Activated CD4-positive, alpha-beta T cell treated with anti-CD3 and anti-CD28 coated beads, Interleukin-2, amount 10 ng/mL, durations not matched to agents 24 days and 14 days (primary cell): ENCODE measurements around the gene KCNK16. TPM values are rescaled to one million over a fixed set of nuclear protein-coding genes. Genes with fewer than 3 reads are reported as not detected.

Experiments
- DNase-seq: peaks from one replicate; pipeline ENCODE4 v3.0.0; 2022
- H3K27ac Mint-ChIP-seq: one replicate; pipeline ENCODE4 v1.8.0; 2022; ENCODE audit warnings: mild to moderate bottlenecking, mixed read lengths
- H3K27me3 Mint-ChIP-seq: one replicate; pipeline ENCODE4 v1.8.0; 2022; ENCODE audit warnings: mixed read lengths
- H3K36me3 Mint-ChIP-seq: one replicate; pipeline ENCODE4 v1.8.0; 2022; ENCODE audit warnings: low read depth, mild to moderate bottlenecking, mixed read lengths
- H3K4me1 Mint-ChIP-seq: one replicate; pipeline ENCODE4 v1.8.0; 2021; ENCODE audit warnings: mixed read lengths
- H3K4me3 Mint-ChIP-seq: one replicate; pipeline ENCODE4 v1.8.0; 2022; ENCODE audit warnings: mild to moderate bottlenecking, moderate library complexity, mixed read lengths
- H3K9me3 Mint-ChIP-seq: one replicate; pipeline ENCODE4 v1.8.0; 2021; ENCODE audit warnings: mixed read lengths
- intact Hi-C: fragments of 100-400 bp; cut with micrococcal nuclease; formaldehyde crosslinking; loops from one replicate; pipeline ENCODE4 v1.15.1; 2023
- total RNA-seq: library from RNA; stranded (reverse); gene quantifications from 2 replicates; pipeline ENCODE4 v1.2.3, GENCODE V29; 2022

The KCNK16 gene
- total RNA-seq, 1 donor from 2014 or later: not detected

DNA sequence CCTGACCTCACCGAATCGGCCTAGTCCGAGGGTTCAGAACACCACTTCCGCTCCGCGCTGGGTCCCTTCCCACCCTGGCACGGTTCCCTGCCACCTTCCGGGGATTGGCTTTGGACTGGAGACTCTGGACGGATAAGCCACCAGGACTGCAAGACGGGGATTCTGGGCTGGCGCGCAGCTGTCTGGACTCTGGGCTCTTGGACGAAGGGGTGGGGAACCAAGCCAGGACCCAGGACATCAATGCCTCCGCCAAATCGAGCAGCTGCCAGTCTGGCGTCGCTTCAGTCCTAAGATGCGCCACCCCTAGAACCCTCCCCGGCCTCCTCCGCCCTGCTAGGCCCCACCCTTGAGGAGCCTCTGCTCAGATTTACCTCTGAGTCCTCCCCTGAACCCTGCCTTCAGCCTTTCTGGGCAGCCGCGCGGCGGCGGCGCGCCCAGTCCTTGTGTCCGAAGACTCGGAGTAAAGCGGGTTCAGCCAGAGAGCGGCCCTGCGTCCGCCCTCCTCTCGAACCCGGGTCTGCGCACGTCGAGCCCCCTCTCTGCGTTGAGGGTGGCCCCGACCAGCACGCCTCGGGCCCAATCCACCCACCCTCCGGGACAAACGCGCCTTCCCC is 9.5 kb downstream of the KCNK16 start:
- Mint-ChIP-seq H3K9me3 (no peaks in the 10 kb centered on the region), H3K36me3 (no peaks in the 10 kb centered on the region), H3K4me3 (no peak overlapping the region), H3K27me3 (peaks cover 38% of the 10 kb centered on the region), H3K27ac (no peak overlapping the region), H3K4me1 (no peaks in the 10 kb centered on the region)
- intact Hi-C loops: no loop called here
- DNase-seq: no peak

DNA sequence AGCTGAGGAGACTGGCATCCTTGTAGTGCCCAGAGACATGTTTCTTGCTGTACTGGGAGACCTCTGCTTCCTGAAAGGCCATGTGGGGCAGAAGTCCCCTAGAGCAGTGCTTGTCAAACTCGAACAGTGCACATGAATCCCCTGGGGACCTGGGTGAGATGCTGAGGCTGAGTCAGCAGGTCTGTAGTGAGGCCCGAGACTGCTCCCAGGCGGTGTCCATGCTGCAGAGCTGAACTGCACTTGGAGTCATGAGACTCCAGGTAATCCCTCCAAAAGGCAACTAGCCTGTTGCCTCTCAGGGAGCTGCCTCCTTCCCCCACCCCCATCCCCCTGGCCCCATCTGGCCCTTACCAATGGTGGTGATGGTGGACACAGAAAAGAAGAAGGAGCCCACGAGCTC is 12.0 kb downstream of the KCNK16 start:
- no peak overlapping the region for H3K4me3 Mint-ChIP-seq
- H3K27ac Mint-ChIP-seq: no peak overlapping the region
- no peak for DNase-seq

DNA sequence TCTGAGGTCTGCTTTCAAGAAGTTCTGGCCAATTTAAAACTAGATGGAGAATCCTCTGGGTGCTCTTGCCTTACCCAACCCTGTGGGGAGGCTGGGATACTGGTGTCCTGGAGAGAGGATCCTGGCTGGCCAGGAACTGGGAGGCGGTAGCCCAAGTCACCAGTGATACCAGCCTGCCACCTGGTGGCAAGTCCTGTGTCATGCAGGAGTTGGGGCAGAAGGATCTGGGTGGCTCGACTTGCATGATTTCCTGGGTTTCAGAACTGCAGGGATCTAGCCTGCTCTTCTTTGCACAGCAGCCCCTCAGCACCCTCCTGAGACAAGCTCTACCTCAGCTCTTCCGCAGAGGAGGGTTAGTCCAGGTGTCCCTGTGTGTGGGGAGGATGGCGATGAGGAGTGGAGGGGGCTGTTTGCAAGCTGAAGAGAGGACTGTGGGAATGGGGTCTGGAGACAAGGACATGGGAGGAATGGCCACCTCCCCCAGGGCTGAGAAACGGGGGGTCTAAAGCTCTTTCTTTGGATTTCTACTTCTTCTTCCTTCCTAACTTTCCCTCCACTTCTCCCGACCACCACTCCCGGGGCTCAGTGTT is 12.5 kb downstream of the KCNK16 start:
- Mint-ChIP-seq H3K4me1 (no peaks in the 10 kb centered on the region), H3K9me3 (no peaks in the 10 kb centered on the region), H3K36me3 (no peaks in the 10 kb centered on the region), H3K4me3 (no peak overlapping the region), H3K27ac (no peak overlapping the region), H3K27me3 (peaks cover 24% of the 10 kb centered on the region)
- intact Hi-C loops: loop anchor here (2.0 kb wide), 1 partner anchor 437 kb away; no protein-coding TSS in a partner anchor
- DNase-seq: peak; percentile 89

More for the DNA sequence above, 12.0 kb downstream of the KCNK16 start:
- H3K9me3 Mint-ChIP-seq: no peaks in the 10 kb centered on the region
- no peaks in the 10 kb centered on the region for H3K36me3 Mint-ChIP-seq
- no peaks in the 10 kb centered on the region for H3K4me1 Mint-ChIP-seq
- intact Hi-C loops: no loop called here
- H3K27me3 Mint-ChIP-seq: peaks cover 28% of the 10 kb centered on the region

DNA sequence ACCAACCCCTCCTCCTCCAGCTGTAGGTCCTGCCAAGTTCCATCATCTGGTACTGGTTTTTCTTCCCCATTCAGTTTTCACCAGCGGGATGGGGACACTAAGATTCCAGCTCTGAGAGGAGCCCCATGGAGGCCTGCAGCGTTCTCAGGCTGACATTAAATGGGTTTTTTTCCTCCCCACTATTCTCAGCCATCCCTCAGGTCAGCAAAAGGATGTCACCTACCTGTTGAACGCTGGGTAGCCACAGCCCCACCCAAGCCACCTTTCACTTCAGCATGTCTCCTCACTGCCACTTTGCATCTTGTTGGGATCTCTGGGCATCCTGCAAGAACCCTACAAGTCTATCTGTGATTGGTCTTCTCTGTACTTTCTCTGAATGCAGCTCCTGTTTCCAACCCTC is 15.0 kb downstream of the KCNK16 start:
- DNase-seq: no peak
- H3K27me3 Mint-ChIP-seq: peaks cover 16% of the 10 kb centered on the region
- no peak overlapping the region for H3K27ac Mint-ChIP-seq
- peaks cover 5% of the 10 kb centered on the region for H3K4me1 Mint-ChIP-seq
- no peaks in the 10 kb centered on the region for H3K36me3 Mint-ChIP-seq
- intact Hi-C loops: no loop called here
- no peak overlapping the region for H3K4me3 Mint-ChIP-seq
- H3K9me3 Mint-ChIP-seq: no peaks in the 10 kb centered on the region

DNA sequence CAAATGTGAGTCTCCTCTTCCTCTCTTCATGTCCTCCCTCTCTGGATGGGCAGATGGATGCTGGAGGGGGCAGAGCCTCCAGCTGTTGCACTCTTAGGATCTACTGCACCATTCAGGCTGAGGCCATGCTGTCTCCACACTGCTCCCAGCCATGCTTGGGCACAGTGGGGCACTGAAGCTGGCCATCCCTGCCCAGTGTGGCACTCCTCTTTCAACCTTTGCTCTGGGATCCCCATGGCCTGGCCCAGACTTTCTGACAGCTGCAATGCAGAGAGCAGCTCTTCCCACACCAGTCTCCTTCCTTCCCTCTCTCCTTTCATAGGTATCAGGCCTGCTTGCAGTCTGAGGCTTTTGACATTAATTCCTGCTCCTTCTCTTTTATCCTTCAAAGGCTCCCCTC is 17.6 kb downstream of the KCNK16 start:
- Mint-ChIP-seq H3K27me3 (peaks cover 2% of the 10 kb centered on the region), H3K9me3 (no peaks in the 10 kb centered on the region), H3K4me1 (peaks cover 8% of the 10 kb centered on the region), H3K36me3 (no peaks in the 10 kb centered on the region), H3K4me3 (no peak overlapping the region), H3K27ac (no peak overlapping the region)
- intact Hi-C loops: loop anchor here (5.0 kb wide), 1 partner anchor 308 kb away; no protein-coding TSS in a partner anchor
- DNase-seq: no peak

DNA sequence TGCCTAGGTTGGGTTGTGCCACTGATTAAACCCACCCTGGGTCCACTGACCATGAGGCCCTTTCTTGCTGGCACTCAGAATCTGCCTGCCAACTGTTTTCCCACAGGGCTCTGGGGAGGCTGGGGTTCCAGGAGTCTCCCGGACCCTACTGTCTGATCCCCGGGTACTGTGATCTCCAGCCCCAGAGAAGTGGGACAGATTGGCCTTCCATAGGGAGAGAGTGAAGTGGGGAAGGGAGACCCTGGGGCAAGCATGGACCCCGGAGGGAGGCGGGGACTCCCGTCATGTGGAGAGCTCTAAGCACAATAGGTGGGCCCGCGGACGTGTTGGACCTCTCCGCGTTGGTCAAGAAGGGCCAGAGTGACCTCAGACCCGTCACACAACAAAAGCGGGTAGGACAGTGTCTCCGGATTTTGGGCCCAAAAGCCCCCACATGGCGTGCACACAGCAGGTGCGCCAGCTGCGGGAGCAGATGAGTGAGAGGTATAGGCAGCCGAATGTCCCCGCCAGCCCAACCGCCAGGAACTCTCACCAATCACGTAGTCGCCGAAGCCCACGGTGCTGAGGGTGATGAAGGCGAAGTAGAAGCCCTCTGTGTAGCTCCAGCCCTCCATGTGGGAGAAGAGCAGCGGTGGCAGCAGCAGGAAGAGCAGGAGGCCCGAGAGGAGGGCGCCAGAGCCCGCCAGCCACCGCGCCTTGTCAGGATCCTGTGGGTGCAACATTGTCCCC is 18.9 kb downstream of the KCNK16 start:
- no peaks in the 10 kb centered on the region for H3K36me3 Mint-ChIP-seq
- intact Hi-C loops: loop anchor here (1.0 to 5.0 kb wide), 4 partner anchors 74 to 331 kb away; partner anchors contain the start of gene KCNK5
- H3K4me1 Mint-ChIP-seq: peaks cover 8% of the 10 kb centered on the region
- no peaks in the 10 kb centered on the region for H3K9me3 Mint-ChIP-seq
- no peak overlapping the region for H3K27ac Mint-ChIP-seq
- H3K27me3 Mint-ChIP-seq: peaks cover 2% of the 10 kb centered on the region
- no peak for DNase-seq
- no peak overlapping the region for H3K4me3 Mint-ChIP-seq

DNA sequence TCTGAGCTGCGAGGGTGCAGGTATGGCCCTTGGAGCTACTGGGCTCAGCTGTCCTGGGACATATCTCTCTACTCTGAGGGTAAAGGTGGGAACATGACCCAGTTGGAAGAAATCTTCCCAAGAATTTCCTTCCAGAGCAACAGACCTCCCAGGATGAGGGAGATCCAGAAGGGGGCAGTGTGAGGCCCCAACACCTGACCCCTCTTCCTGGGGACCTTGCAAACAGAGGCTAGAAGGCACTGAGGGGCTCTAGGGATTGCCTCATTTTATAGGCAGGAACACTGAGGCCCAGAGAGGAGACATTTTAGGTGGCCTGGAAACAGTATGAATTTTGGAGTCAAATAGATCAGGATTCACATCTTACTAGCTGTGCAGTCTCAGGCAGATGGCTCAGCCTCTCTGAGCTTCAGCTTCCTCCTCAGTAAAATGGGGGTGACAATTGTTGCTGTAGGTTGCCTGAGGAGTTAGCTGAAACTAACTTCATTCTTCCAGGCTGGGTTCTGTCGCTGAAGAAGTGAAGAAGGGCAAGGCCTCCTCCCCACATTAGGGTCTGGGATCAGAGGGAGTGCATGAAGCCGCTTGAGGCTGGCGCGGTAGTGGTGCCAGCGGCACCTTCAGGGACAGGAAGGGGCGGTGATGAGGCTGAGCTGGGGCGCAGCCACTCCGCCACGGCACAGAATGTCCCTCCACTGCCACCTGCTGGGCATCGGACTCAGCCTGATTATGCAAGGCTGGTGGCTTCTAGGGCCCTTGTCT is 19.7 kb downstream of the KCNK16 start:
- Mint-ChIP-seq H3K27ac (no peak overlapping the region), H3K9me3 (no peaks in the 10 kb centered on the region), H3K4me1 (peaks cover 8% of the 10 kb centered on the region), H3K4me3 (peak overlapping the region; percentile 74), H3K36me3 (no peaks in the 10 kb centered on the region), H3K27me3 (peaks cover 2% of the 10 kb centered on the region)
- intact Hi-C loops: loop anchor here (1.0 to 5.0 kb wide), 4 partner anchors 74 to 330 kb away; partner anchors contain the start of gene KCNK5
- DNase-seq: peak; percentile 96

DNA sequence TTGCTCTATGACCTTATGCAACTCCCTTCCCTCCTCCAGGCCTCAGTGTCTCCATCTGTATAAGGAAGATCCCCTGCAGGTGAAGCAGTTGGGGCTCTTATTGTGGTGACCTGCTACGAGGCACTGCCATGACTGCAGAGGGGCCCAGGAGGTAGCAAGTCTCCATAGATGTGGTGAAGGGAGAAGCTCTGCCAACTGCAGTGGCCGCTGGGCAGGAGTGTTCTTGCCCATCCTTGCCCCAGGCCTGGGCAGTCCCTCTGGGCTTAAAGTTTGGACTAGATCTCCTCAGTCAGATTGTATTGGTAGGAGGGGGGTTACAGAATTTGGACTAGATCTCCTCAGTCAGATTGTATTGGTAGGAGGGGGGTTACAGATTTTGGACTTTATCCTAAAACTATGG is 20.5 kb downstream of the KCNK16 start:
- H3K27me3 Mint-ChIP-seq: no peaks in the 10 kb centered on the region
- H3K36me3 Mint-ChIP-seq: no peaks in the 10 kb centered on the region
- H3K27ac Mint-ChIP-seq: no peak overlapping the region
- H3K9me3 Mint-ChIP-seq: no peaks in the 10 kb centered on the region
- no peak for DNase-seq
- intact Hi-C loops: loop anchor here (2.0 to 5.0 kb wide), 2 partner anchors 305 to 329 kb away; no protein-coding TSS in a partner anchor
- peaks cover 8% of the 10 kb centered on the region for H3K4me1 Mint-ChIP-seq
- H3K4me3 Mint-ChIP-seq: no peak overlapping the region

DNA sequence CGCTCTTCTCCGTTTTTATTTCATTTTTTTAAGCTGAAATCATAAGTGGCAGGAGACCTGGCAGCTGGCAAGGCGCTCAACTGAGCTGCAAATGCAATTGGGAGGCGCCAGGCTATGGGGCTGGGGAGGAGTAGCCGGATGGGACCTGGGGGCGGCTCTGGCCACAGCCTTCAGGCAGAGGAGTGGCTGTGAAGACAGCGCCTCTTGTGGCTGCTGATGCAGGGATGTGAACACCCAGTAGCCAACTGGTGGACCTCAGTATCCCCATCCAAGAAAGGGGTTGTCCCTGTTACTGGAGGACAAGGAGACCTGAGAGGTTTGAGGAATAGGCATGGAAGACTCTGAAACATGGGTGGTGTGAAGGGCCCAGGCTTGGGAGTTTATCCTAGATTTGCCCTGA is 20.9 kb downstream of the KCNK16 start:
- H3K4me1 Mint-ChIP-seq: peaks cover 8% of the 10 kb centered on the region
- no peak for DNase-seq
- no peak overlapping the region for H3K27ac Mint-ChIP-seq
- no peaks in the 10 kb centered on the region for H3K27me3 Mint-ChIP-seq
- H3K4me3 Mint-ChIP-seq: no peak overlapping the region
- H3K36me3 Mint-ChIP-seq: no peaks in the 10 kb centered on the region
- no peaks in the 10 kb centered on the region for H3K9me3 Mint-ChIP-seq
- intact Hi-C loops: loop anchor here (2.0 to 5.0 kb wide), 2 partner anchors 304 to 329 kb away; no protein-coding TSS in a partner anchor

DNA sequence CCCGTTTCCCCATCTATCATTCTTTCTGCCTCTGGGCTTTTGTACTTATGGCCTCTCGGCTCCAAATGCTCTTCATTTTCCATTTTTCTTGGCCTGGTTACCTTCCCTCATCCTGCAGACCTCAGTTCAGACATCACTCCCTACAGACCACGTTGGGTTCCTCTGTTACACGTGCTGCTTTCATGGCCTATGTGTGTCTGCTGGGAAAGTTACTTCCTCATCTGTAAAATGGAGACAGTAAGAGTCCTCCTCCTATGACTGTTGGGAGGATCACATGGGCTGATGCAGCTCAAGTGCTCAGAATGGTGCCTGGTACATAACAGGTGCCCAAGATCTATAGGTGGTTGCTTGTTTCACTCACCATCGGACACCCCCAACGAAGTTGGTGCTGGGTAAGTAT is 21.8 kb downstream of the KCNK16 start:
- no peaks in the 10 kb centered on the region for H3K9me3 Mint-ChIP-seq
- H3K36me3 Mint-ChIP-seq: no peaks in the 10 kb centered on the region
- no peak for DNase-seq
- no peak overlapping the region for H3K27ac Mint-ChIP-seq
- H3K4me3 Mint-ChIP-seq: no peak overlapping the region
- H3K4me1 Mint-ChIP-seq: peaks cover 8% of the 10 kb centered on the region
- no peaks in the 10 kb centered on the region for H3K27me3 Mint-ChIP-seq
- intact Hi-C loops: loop anchor here (5.0 kb wide), 1 partner anchor 303 kb away; no protein-coding TSS in a partner anchor

DNA sequence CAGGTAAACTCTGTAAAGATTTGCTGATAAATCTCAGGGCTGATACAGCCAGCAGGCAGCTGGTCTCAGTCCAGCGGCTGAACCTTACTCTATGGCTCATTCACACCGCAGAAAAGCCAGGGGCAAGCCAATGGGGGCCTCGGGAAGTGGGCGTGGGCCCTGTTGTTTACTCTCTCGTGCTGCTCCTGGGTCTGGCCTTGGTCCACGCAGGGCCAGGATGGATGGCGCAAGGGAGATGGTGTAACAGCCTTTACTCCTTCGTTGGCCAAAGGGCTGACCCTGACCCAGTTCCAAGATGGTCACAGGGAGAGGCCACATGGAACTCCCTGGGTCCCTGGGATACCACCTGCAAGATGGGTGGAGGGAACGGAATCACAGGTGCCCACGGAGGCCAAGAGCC is 24.4 kb downstream of the KCNK16 start:
- H3K4me3 Mint-ChIP-seq: no peak overlapping the region
- H3K27me3 Mint-ChIP-seq: no peaks in the 10 kb centered on the region
- no peak for DNase-seq
- no peaks in the 10 kb centered on the region for H3K9me3 Mint-ChIP-seq
- peaks cover 10% of the 10 kb centered on the region for H3K4me1 Mint-ChIP-seq
- no peaks in the 10 kb centered on the region for H3K36me3 Mint-ChIP-seq
- intact Hi-C loops: no loop called here
- no peak overlapping the region for H3K27ac Mint-ChIP-seq

DNA sequence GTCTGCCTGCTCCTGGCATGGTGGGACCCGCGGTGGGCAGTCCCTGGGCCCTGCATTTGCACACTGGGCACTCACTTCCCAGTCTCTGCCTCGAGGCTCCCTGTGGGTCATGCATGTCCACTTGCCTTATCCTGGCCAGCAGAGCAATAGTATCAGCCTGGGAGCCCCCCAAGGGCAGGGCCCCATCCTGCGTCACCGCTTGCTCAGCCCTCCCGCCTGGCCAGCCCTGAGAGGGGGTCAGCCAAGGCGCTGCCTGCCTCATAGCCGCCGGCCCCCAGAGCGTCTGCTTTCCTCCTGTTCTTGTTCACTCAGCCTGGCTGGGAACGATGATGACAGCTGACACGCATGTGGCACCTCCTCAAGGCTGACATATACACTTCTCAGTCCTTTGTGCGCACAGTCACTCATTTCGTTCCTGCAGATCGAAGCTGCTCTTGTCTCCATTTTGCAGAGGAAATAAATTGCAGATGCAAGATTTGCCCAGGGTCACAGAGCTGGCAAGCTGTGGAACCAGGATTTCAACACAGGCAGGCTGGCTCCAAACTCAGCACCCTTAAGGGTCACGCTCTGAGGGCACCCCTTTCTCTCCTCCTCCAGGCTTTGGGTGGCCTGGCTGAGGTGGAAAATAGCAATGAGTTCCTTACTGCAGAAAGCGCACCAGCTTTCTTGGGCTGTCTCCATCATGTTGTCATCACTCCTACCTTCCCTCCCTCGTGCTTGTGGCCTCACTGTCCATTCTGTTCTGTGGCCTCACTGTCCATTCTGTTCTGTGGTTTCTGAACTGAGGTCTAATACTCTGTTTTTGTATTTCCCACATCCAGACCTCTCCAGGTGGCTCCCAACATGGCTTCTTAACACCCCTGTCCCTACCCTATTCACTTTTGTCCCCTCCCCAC is 25.5 kb downstream of the KCNK16 start:
- Mint-ChIP-seq H3K4me1 (peaks cover 3% of the 10 kb centered on the region), H3K4me3 (no peak overlapping the region), H3K27ac (no peak overlapping the region), H3K36me3 (no peaks in the 10 kb centered on the region), H3K9me3 (no peaks in the 10 kb centered on the region), H3K27me3 (peaks cover 6% of the 10 kb centered on the region)
- DNase-seq: no peak
- intact Hi-C loops: no loop called here

DNA sequence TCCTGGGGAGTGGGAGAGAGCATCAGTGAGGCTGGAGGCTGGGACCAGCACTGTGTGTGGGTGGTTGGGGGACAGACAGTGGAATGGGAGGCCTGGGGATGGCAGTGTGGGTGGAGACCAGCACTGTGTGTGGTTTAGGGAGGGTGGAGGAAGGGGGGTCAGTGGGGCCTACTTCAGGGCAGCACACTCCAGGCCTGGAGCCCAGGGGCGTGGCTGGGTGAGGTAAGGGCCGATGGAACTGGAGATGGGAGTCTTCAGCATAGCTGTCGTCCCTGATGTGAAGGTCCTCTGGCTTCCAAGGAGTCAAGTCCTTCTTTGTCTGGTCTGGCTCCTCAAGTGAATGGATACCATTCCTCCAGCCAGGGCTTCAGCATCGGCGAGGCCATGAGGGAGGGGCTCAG is 26.9 kb downstream of the KCNK16 start:
- Mint-ChIP-seq H3K4me1 (peaks cover 3% of the 10 kb centered on the region), H3K9me3 (no peaks in the 10 kb centered on the region), H3K27me3 (peaks cover 8% of the 10 kb centered on the region), H3K27ac (no peak overlapping the region), H3K36me3 (no peaks in the 10 kb centered on the region), H3K4me3 (no peak overlapping the region)
- intact Hi-C loops: no loop called here
- no peak for DNase-seq
